Erythroblast (primary cell): Measurements from ENCODE around the gene ZNF740.

ENCODE experiments used
- GATA1 ChIP-seq: IDR thresholded peaks from 2 replicates; pipeline ENCODE4 v1.6.1; 2011; ENCODE audit warnings: low read depth, mild to moderate bottlenecking, control low read depth, low read length, moderate library complexity
- POLR2A ChIP-seq: IDR thresholded peaks from 2 replicates; pipeline ENCODE4 v1.6.1; 2011; ENCODE audit warnings: mild to moderate bottlenecking, low read length

DNA sequence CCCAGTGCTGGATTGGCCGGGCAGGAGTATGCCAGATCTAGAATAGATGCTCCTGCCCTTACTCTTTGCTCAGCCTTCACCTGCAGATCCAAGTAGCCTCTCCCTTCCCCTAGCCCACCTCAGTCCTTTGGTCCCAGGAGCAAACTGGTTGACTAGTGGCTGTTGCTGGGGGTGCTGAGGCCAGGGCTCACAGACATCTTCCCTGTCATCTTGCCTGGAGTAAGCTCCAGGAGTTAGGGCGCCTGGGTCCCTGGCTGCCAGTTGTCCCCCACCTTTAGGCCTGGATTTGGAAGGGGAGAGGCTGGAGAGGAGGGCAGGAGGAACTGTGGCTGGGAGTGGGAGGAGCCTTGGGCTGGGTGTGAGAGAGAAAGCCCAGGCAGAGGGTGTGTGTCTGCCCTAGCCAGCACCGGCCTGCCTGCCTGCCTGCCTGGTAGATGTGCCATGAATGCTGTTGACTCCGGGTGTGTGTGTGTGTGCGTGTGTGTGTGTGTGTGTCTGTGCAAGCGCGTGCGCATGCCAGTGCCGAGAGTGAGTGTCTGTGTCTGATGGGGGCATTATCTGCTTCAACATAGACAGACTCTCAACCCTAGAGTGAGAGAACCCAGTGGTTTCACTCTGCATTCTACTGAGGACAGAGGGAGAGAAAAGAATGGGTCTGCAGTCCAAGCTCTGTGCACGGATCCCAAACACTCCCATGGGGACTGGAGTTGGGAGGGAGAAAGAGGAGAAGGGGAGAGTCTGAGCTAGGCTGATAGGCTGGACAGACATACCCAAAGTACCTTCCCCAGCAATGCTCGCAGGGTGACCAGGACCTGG is 52.3 kb downstream of the ZNF740 start:
- TF ChIP-seq POLR2A = peak; percentile 10
- TF ChIP-seq GATA1 = no peak
